Measurements from ENCODE around the gene TMSB15A. TPM values are rescaled to one million over a fixed set of nuclear protein-coding genes. Genes with fewer than 3 reads are reported as not detected.
"Not testable (repeated sequence)": the region's sequence is repeated elsewhere in the genome, so short reads cannot be mapped to it uniquely, and the experiment has no call there.

Gene TMSB15A
- total RNA-seq, 1 experiment from 2014 or later: not detected

GRCh38 chrX:102514536-102514935 is 2.0 kb downstream of the TMSB15A start:
- H3K27ac ChIP-seq (ENCODE audit: low read length): no peak overlapping the region

DNA sequence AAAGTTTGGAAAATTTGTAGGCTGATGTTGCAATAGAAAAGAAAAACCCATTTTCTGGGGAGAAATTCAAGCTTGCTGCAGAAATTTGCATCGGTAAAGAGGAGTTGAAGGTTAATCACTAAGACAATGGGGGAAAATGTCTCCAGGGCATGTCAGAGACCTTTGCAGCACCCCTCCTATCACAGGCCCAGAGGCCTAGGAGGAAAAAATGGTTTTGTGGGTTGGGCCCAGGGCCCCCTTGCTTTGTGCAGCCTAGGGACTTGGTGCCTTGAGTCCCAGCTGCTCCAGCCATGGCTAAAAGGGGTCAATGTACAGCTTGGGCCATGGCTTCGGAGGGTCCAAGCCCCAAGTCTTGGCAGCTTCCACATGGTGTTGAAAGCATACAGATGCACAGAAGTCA is 17.8 kb downstream of the TMSB15A start:
- H3K9me2 ChIP-seq (replicated peaks; ENCODE audit: insufficient read depth, low read length): no peaks in the 10 kb centered on the region
- no peak overlapping the region for H3K27ac ChIP-seq (ENCODE audit: low read length)
- H3K4me2 ChIP-seq (ENCODE audit: low read depth, low read length, poor library complexity, severe bottlenecking): no peak overlapping the region
- H3K4me1 ChIP-seq (ENCODE audit: low read length): no peaks in the 10 kb centered on the region
- no peak overlapping the region for H3K9ac ChIP-seq (ENCODE audit: low read length)
- no peak for DNase-seq
- no peaks in the 10 kb centered on the region for H3K9me3 ChIP-seq (ENCODE audit: low read length)
- H4K20me1 ChIP-seq (ENCODE audit: insufficient read depth, low read depth, low read length): no peaks in the 10 kb centered on the region
- no peak overlapping the region for H2AFZ ChIP-seq (ENCODE audit: low read length)
- no peaks in the 10 kb centered on the region for H3K27me3 ChIP-seq (ENCODE audit: low read length)
- H3K4me3 ChIP-seq (ENCODE audit: low read length): no peak overlapping the region
- H3K79me2 ChIP-seq (ENCODE audit: low read length): no peaks in the 10 kb centered on the region
- no peaks in the 10 kb centered on the region for H3K36me3 ChIP-seq (ENCODE audit: insufficient read depth, low read length)

More at GRCh38 chrX:102514536-102514935, 2.0 kb downstream of the TMSB15A start:
- no peaks in the 10 kb centered on the region for H3K9me3 ChIP-seq (ENCODE audit: low read length)
- H3K9ac ChIP-seq (ENCODE audit: low read length): no peak overlapping the region
- no peak for DNase-seq
- H4K20me1 ChIP-seq (ENCODE audit: insufficient read depth, low read depth, low read length): no peaks in the 10 kb centered on the region
- H3K4me2 ChIP-seq (ENCODE audit: low read depth, low read length, poor library complexity, severe bottlenecking): no peak overlapping the region
- H3K36me3 ChIP-seq (ENCODE audit: insufficient read depth, low read length): no peaks in the 10 kb centered on the region
- no peaks in the 10 kb centered on the region for H3K4me1 ChIP-seq (ENCODE audit: low read length)
- H3K79me2 ChIP-seq (ENCODE audit: low read length): no peaks in the 10 kb centered on the region
- H3K4me3 ChIP-seq (ENCODE audit: low read length): no peak overlapping the region
- H2AFZ ChIP-seq (ENCODE audit: low read length): no peak overlapping the region
- no peaks in the 10 kb centered on the region for H3K9me2 ChIP-seq (replicated peaks; ENCODE audit: insufficient read depth, low read length)
- no peaks in the 10 kb centered on the region for H3K27me3 ChIP-seq (ENCODE audit: low read length)

GRCh38 chrX:102491766-102492165 is 24.8 kb downstream of the TMSB15A start:
- no peaks in the 10 kb centered on the region for H3K79me2 ChIP-seq (ENCODE audit: low read length)
- no peaks in the 10 kb centered on the region for H3K4me1 ChIP-seq (ENCODE audit: low read length)
- H3K9me2 ChIP-seq (replicated peaks; ENCODE audit: insufficient read depth, low read length): no peaks in the 10 kb centered on the region
- DNase-seq: no peak
- H3K27me3 ChIP-seq (ENCODE audit: low read length): no peaks in the 10 kb centered on the region
- H4K20me1 ChIP-seq (ENCODE audit: insufficient read depth, low read depth, low read length): no peaks in the 10 kb centered on the region
- no peak overlapping the region for H3K4me3 ChIP-seq (ENCODE audit: low read length)
- no peaks in the 10 kb centered on the region for H3K9me3 ChIP-seq (ENCODE audit: low read length)
- H3K9ac ChIP-seq (ENCODE audit: low read length): no peak overlapping the region
- H2AFZ ChIP-seq (ENCODE audit: low read length): no peak overlapping the region
- no peak overlapping the region for H3K27ac ChIP-seq (ENCODE audit: low read length)
- H3K4me2 ChIP-seq (ENCODE audit: low read depth, low read length, poor library complexity, severe bottlenecking): no peak overlapping the region
- no peaks in the 10 kb centered on the region for H3K36me3 ChIP-seq (ENCODE audit: insufficient read depth, low read length)

DNA sequence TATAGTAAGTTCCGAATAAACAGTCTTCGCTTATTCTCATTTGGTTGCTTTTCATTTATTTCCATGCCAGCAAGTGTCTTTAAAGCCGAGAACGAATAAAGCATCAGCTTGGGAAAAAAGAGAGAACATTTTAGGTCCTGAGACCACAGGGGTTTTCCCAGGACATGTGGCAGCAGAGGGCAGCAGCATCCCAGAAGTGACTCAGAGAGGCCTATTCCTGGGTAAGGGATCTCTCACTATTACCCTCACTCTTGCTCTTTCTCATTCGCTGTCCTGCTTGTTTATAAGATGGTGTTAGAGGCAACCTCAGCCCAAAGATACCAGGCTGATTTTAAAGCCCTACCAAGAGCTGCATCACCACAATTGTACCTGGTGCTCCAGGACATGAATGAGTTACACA is 37.8 kb downstream of the TMSB15A start:
- not testable (repeated sequence) for H3K27me3 ChIP-seq (ENCODE audit: low read length); H3K9me3 ChIP-seq (ENCODE audit: low read length); H3K36me3 ChIP-seq (ENCODE audit: insufficient read depth, low read length); H3K4me2 ChIP-seq (ENCODE audit: low read depth, low read length, poor library complexity, severe bottlenecking); H3K4me1 ChIP-seq (ENCODE audit: low read length); H3K79me2 ChIP-seq (ENCODE audit: low read length); H4K20me1 ChIP-seq (ENCODE audit: insufficient read depth, low read depth, low read length); H3K9ac ChIP-seq (ENCODE audit: low read length); H3K9me2 ChIP-seq (replicated peaks; ENCODE audit: insufficient read depth, low read length); H2AFZ ChIP-seq (ENCODE audit: low read length); H3K4me3 ChIP-seq (ENCODE audit: low read length); H3K27ac ChIP-seq (ENCODE audit: low read length); DNase-seq

DNA sequence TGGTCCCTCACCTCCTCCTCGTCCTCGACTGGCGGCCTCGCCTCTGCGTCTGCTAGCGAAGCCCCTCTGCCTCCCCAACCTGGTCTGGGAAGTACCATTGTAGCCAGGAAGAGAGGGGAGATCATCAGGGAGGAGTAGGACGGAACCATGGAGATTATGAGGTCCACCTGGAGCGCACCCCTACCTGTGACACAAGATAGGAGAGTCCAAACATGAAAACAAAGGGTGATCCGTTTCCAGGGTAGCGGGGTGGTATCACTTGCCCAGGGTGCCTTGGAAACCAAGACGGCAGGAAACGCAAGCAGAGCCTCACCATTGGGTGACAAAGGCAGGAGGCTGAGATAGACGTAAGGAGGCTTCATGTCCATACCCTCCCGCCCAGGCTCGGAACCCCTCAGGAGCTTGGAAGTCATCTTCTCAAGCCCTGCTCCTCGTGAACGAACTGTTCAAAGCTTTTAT is 44.7 kb downstream of the TMSB15A start, which contains the start of gene TCP11X2:
Gene TCP11X2, minus strand, starts transcription at position 51 of the 459 bp plus-strand sequence.
- H2AFZ ChIP-seq (ENCODE audit: low read length); H3K9ac ChIP-seq (ENCODE audit: low read length); H4K20me1 ChIP-seq (ENCODE audit: insufficient read depth, low read depth, low read length); H3K27ac ChIP-seq (ENCODE audit: low read length); H3K9me3 ChIP-seq (ENCODE audit: low read length); H3K36me3 ChIP-seq (ENCODE audit: insufficient read depth, low read length); H3K79me2 ChIP-seq (ENCODE audit: low read length); H3K4me2 ChIP-seq (ENCODE audit: low read depth, low read length, poor library complexity, severe bottlenecking); H3K27me3 ChIP-seq (ENCODE audit: low read length); H3K4me3 ChIP-seq (ENCODE audit: low read length); DNase-seq; H3K9me2 ChIP-seq (replicated peaks; ENCODE audit: insufficient read depth, low read length); H3K4me1 ChIP-seq (ENCODE audit: low read length): not testable (repeated sequence)

GRCh38 chrX:102470215-102470614 is 46.3 kb downstream of the TMSB15A start:
- DNase-seq; H3K27me3 ChIP-seq (ENCODE audit: low read length): not testable (repeated sequence)

More at GRCh38 chrX:102470215-102470614, 46.3 kb downstream of the TMSB15A start:
- H3K4me1 ChIP-seq (ENCODE audit: low read length); H3K4me3 ChIP-seq (ENCODE audit: low read length); H3K36me3 ChIP-seq (ENCODE audit: insufficient read depth, low read length); H3K9ac ChIP-seq (ENCODE audit: low read length); H2AFZ ChIP-seq (ENCODE audit: low read length); H3K27ac ChIP-seq (ENCODE audit: low read length); H4K20me1 ChIP-seq (ENCODE audit: insufficient read depth, low read depth, low read length); H3K9me2 ChIP-seq (replicated peaks; ENCODE audit: insufficient read depth, low read length); H3K4me2 ChIP-seq (ENCODE audit: low read depth, low read length, poor library complexity, severe bottlenecking); H3K79me2 ChIP-seq (ENCODE audit: low read length); H3K9me3 ChIP-seq (ENCODE audit: low read length): not testable (repeated sequence)

Other genes with a start within 250 kb of the TMSB15A start
- not detected in 2 replicates for gene NXF2B, start 76.7 kb downstream of the TMSB15A start, total RNA-seq (2014; rRNA removed; shearing (Covaris generic); ENCODE audit: low replicate concordance)
- gene TCP11X2, start 44.9 kb downstream of the TMSB15A start, total RNA-seq (2014; rRNA removed; shearing (Covaris generic); ENCODE audit: low replicate concordance): not detected in 2 replicates
- gene ARMCX5, start 82.8 kb upstream of the TMSB15A start, total RNA-seq (2014; rRNA removed; shearing (Covaris generic); ENCODE audit: low replicate concordance): 13.5 and 16.2 TPM in 2 replicates
- 2.4 and 2.7 TPM in 2 replicates for gene GPRASP1, start 134.7 kb upstream of the TMSB15A start, total RNA-seq (2014; rRNA removed; shearing (Covaris generic); ENCODE audit: low replicate concordance)
- gene GPRASP2, start 195.7 kb upstream of the TMSB15A start, total RNA-seq (2014; rRNA removed; shearing (Covaris generic); ENCODE audit: low replicate concordance): 0.97 and 1.6 TPM in 2 replicates
- gene GPRASP3, start 204.0 kb upstream of the TMSB15A start, total RNA-seq (2014; rRNA removed; shearing (Covaris generic); ENCODE audit: low replicate concordance): 0.32 and 0.56 TPM in 2 replicates

Measured in Karpas-422 (cell line).